BE2C (cell line): ENCODE results near the gene TRIM40.

Experiments used
- DNase-seq: peaks from one replicate; pipeline ENCODE4 v3.0.0-alpha.2; 2020
- H3K27me3 ChIP-seq: fragments of 250-450 bp; sonication (Bioruptor Pico); 2 replicates; pipeline ENCODE4 v1.5.1; 2020; ENCODE audit warnings: mild to moderate bottlenecking
- H3K36me3 ChIP-seq: fragments of 250-450 bp; sonication (Bioruptor Pico); 2 replicates; pipeline ENCODE4 v1.5.1; 2020; ENCODE audit warnings: mild to moderate bottlenecking
- H3K4me1 ChIP-seq: fragments of 250-450 bp; sonication (Bioruptor Pico); 2 replicates; pipeline ENCODE4 v1.5.1; 2020
- H3K4me3 ChIP-seq: 2 replicates; pipeline ENCODE4 v1.5.1; 2011; ENCODE audit warnings: low read depth, low read length
- H3K9me3 ChIP-seq: fragments of 250-450 bp; sonication (Bioruptor Pico); 2 replicates; pipeline ENCODE4 v1.5.1; 2020
- CTCF ChIP-seq: IDR thresholded peaks from 2 replicates; pipeline ENCODE4 v1.5.1; 2012; ENCODE audit warnings: mild to moderate bottlenecking, low read depth, low read length

Gene TRIM40

DNA sequence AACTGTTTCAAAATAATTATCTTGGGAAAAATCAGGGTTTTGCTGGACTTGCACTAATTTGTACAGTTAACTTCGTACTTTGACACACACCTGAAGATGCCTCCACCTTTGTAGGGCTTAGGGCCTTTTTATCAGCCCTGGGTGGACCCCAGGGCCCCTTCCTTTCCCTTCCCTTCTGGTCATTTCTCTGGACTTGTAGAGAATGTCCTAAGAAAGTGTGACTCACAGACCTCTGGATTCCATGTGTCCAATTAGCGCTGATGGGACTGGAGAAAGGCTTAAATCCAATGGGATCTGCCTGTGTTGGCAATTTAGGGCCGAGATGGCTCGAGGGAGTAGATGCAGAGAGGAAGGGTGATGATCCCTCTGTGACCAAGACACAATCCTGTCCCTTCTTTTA is 36.7 kb downstream of the TRIM40 start:
- Histone ChIP-seq H3K4me3 (no peak overlapping the region), H3K27me3 (peaks cover 34% of the 10 kb centered on the region), H3K36me3 (no peaks in the 10 kb centered on the region), H3K4me1 (no peaks in the 10 kb centered on the region), H3K9me3 (no peaks in the 10 kb centered on the region)
- no peak for DNase-seq
- no peak for TF ChIP-seq CTCF

GRCh38 chr6:30175765-30176164 is 39.8 kb downstream of the TRIM40 start:
- DNase-seq: no peak
- Histone ChIP-seq H3K27me3 (peaks cover 25% of the 10 kb centered on the region), H3K4me3 (no peak overlapping the region), H3K4me1 (no peaks in the 10 kb centered on the region), H3K36me3 (no peaks in the 10 kb centered on the region), H3K9me3 (no peaks in the 10 kb centered on the region)
- no peak for TF ChIP-seq CTCF

DNA sequence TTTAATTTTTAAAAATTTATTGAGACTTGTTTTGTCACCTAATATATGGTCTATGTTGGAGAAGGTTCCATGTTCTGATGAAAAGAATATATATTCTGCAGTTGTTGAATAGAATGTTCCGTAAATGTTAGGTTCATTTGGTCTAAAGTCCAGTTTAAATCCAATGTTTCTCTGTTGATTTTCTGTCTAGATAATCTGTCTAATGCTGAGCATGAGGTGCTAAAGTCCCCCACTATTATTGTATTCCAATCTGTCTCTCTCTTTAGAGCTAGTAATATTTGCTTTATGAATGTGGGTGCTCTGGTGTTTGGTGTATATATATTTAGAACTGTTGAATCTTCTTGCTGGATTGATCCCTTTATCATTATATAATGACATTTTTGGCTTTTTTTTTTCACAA is 42.9 kb downstream of the TRIM40 start:
- Histone ChIP-seq H3K4me1 (no peaks in the 10 kb centered on the region), H3K36me3 (no peaks in the 10 kb centered on the region), H3K9me3 (no peaks in the 10 kb centered on the region; the same call in 1 of the 2 replicates), H3K4me3 (no peak overlapping the region), H3K27me3 (peaks cover 11% of the 10 kb centered on the region)
- DNase-seq: no peak
- no peak for TF ChIP-seq CTCF

DNA sequence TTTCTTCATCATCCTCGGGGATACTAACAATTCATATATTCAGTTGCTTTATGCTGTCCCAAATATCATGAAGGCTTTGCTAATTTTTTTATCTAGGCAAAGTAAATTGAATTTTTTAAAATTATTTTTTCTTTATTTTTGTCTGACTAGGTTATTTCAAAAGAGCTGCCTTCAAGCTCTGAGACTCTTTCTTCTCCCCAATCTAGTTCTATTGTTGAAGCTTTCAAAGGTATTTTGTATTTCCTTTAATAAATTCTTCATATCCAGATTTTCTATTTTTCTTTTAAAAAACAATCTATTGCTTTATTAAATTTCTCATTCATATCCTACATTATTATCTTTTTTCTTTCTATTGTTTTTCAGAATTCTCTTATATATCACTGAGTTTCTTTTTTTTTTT is 44.2 kb downstream of the TRIM40 start:
- Histone ChIP-seq H3K27me3 (peaks cover 11% of the 10 kb centered on the region), H3K36me3 (no peaks in the 10 kb centered on the region), H3K4me1 (no peaks in the 10 kb centered on the region), H3K4me3 (no peak overlapping the region), H3K9me3 (no peaks in the 10 kb centered on the region; the same call in 1 of the 2 replicates)
- no peak for DNase-seq
- TF ChIP-seq CTCF: no peak

GRCh38 chr6:30184417-30185031 is 48.6 kb downstream of the TRIM40 start:
- DNase-seq: no peak
- H3K9me3 ChIP-seq: no peaks in the 10 kb centered on the region; the same call in 1 of the 2 replicates
- no peaks in the 10 kb centered on the region for H3K27me3 ChIP-seq
- no peak for TF ChIP-seq CTCF
- H3K36me3 ChIP-seq: peaks cover 20% of the 10 kb centered on the region
- no peaks in the 10 kb centered on the region for H3K4me1 ChIP-seq
- H3K4me3 ChIP-seq: no peak overlapping the region

GRCh38 chr6:30185846-30186484 is 50.0 kb downstream of the TRIM40 start:
- H3K4me3 ChIP-seq: no peak overlapping the region
- H3K27me3 ChIP-seq: no peaks in the 10 kb centered on the region
- peaks cover 22% of the 10 kb centered on the region for H3K36me3 ChIP-seq
- DNase-seq: no peak
- TF ChIP-seq CTCF: no peak
- H3K4me1 ChIP-seq: no peaks in the 10 kb centered on the region
- no peaks in the 10 kb centered on the region; the same call in 1 of the 2 replicates for H3K9me3 ChIP-seq
